Activated CD4-positive, alpha-beta memory T cell treated with anti-CD3 and anti-CD28 coated beads, Interleukin-2, amount 10 ng/mL, durations not matched to agents 7 days and 5 days (primary cell): ENCODE data around the gene DERA. TPM values are rescaled to one million over a fixed set of nuclear protein-coding genes. Genes with fewer than 3 reads are reported as not detected.

Experiments used
- CTCF ChIA-PET: fragments of 350-600 bp; sonication (Branson Sonifier 250); formaldehyde crosslinking; loops from one replicate; lab custom pipeline; 2021; ENCODE audit warnings: antibody characterized with exemption, inconsistent platforms; lab: Charles Lee
- POLR2A ChIA-PET: fragments of 350-600 bp; sonication (Branson Sonifier 250); formaldehyde crosslinking; loops from one replicate; lab custom pipeline; 2021; ENCODE audit warnings: antibody characterized with exemption; lab: Charles Lee
- DNase-seq: peaks from one replicate; pipeline ENCODE4 v3.0.0-alpha.2; 2020
- H3K27ac Mint-ChIP-seq: one replicate; pipeline ENCODE4 v1.8.0; 2021; ENCODE audit warnings: mild to moderate bottlenecking, mixed read lengths
- H3K27me3 Mint-ChIP-seq: one replicate; pipeline ENCODE4 v1.8.0; 2021; ENCODE audit warnings: mixed read lengths
- H3K36me3 Mint-ChIP-seq: one replicate; pipeline ENCODE4 v1.8.0; 2021; ENCODE audit warnings: low read depth, mixed read lengths
- H3K4me1 Mint-ChIP-seq: one replicate; pipeline ENCODE4 v1.8.0; 2021; ENCODE audit warnings: mixed read lengths
- H3K4me3 Mint-ChIP-seq: one replicate; pipeline ENCODE4 v1.8.0; 2021; ENCODE audit warnings: mild to moderate bottlenecking, mixed read lengths
- H3K9me3 Mint-ChIP-seq: one replicate; pipeline ENCODE4 v1.8.0; 2021; ENCODE audit warnings: mixed read lengths
- total RNA-seq, 2 experiments: library from RNA; stranded (reverse); gene quantifications; one replicate each; pipeline ENCODE4 v1.2.3, GENCODE V29; 2021

Gene DERA
- total RNA-seq, 2 experiments from 2014 or later = 21.3 to 24.4 TPM

GRCh38 chr12:15979096-15980092 lies 68.3 kb downstream of the DERA start:
- Mint-ChIP-seq H3K36me3 (peaks cover 19% of the 10 kb centered on the region), H3K4me3 (no peak overlapping the region), H3K27me3 (no peaks in the 10 kb centered on the region), H3K27ac (no peak overlapping the region), H3K4me1 (no peaks in the 10 kb centered on the region), H3K9me3 (no peaks in the 10 kb centered on the region)
- ChIA-PET POLR2A (no interaction called here), CTCF (no interaction called here)
- DNase-seq = no peak

- POLR2A ChIA-PET = no interaction called here
- H3K4me3 Mint-ChIP-seq = no peak overlapping the region
- peaks cover 27% of the 10 kb centered on the region for H3K36me3 Mint-ChIP-seq
- CTCF ChIA-PET = no interaction called here
- H3K27ac Mint-ChIP-seq = no peak overlapping the region
- no peaks in the 10 kb centered on the region for H3K9me3 Mint-ChIP-seq
- DNase-seq = no peak
- peaks cover 9% of the 10 kb centered on the region for H3K4me1 Mint-ChIP-seq
- H3K27me3 Mint-ChIP-seq = no peaks in the 10 kb centered on the region
Observed at GRCh38 chr12:15982071-15982470, 70.9 kb downstream of the DERA start.

- Mint-ChIP-seq H3K27me3 (no peaks in the 10 kb centered on the region), H3K4me3 (no peak overlapping the region), H3K27ac (no peak overlapping the region), H3K4me1 (peaks cover 9% of the 10 kb centered on the region), H3K9me3 (no peaks in the 10 kb centered on the region), H3K36me3 (peaks cover 29% of the 10 kb centered on the region)
- POLR2A ChIA-PET = no interaction called here
- CTCF ChIA-PET = interaction anchor here (0.8 kb wide), 1 partner anchor 9 kb away, joined by 3 read pairs; no protein-coding TSS in a partner anchor
- DNase-seq = no peak
Observed at GRCh38 chr12:15982471-15982870, 71.3 kb downstream of the DERA start.

- ChIA-PET POLR2A (no interaction called here), CTCF (interaction anchor here (0.8 kb wide), 1 partner anchor 9 kb away, joined by 3 read pairs; no protein-coding TSS in a partner anchor)
- DNase-seq = no peak
- Mint-ChIP-seq H3K27ac (no peak overlapping the region), H3K9me3 (no peaks in the 10 kb centered on the region), H3K27me3 (no peaks in the 10 kb centered on the region), H3K4me1 (peaks cover 9% of the 10 kb centered on the region), H3K4me3 (no peak overlapping the region), H3K36me3 (peaks cover 28% of the 10 kb centered on the region)
Observed at GRCh38 chr12:15982921-15983320, 71.8 kb downstream of the DERA start.

GRCh38 chr12:15984097-15984800 lies 73.1 kb downstream of the DERA start:
- POLR2A ChIA-PET = no interaction called here
- Mint-ChIP-seq H3K4me3 (no peak overlapping the region), H3K27me3 (no peaks in the 10 kb centered on the region), H3K36me3 (peaks cover 34% of the 10 kb centered on the region), H3K4me1 (peaks cover 9% of the 10 kb centered on the region), H3K27ac (no peak overlapping the region), H3K9me3 (no peaks in the 10 kb centered on the region)
- CTCF ChIA-PET = no interaction called here
- no peak for DNase-seq

GRCh38 chr12:15984963-15985362 lies 73.8 kb downstream of the DERA start:
- Mint-ChIP-seq H3K4me1 (peaks cover 9% of the 10 kb centered on the region), H3K27ac (no peak overlapping the region), H3K27me3 (no peaks in the 10 kb centered on the region), H3K36me3 (peaks cover 37% of the 10 kb centered on the region), H3K9me3 (no peaks in the 10 kb centered on the region), H3K4me3 (no peak overlapping the region)
- no peak for DNase-seq
- ChIA-PET POLR2A (no interaction called here), CTCF (no interaction called here)

GRCh38 chr12:15987696-15988095 lies 76.6 kb downstream of the DERA start:
- peaks cover 51% of the 10 kb centered on the region for H3K36me3 Mint-ChIP-seq
- POLR2A ChIA-PET = no interaction called here
- no peak for DNase-seq

GRCh38 chr12:15988983-15989755 lies 78.0 kb downstream of the DERA start:
- Mint-ChIP-seq H3K27me3 (no peaks in the 10 kb centered on the region), H3K27ac (no peak overlapping the region), H3K4me1 (peaks cover 9% of the 10 kb centered on the region), H3K36me3 (peaks cover 50% of the 10 kb centered on the region), H3K9me3 (no peaks in the 10 kb centered on the region), H3K4me3 (no peak overlapping the region)
- ChIA-PET POLR2A (no interaction called here), CTCF (no interaction called here)
- DNase-seq = no peak

More at GRCh38 chr12:15987696-15988095, 76.6 kb downstream of the DERA start:
- H3K27me3 Mint-ChIP-seq = no peaks in the 10 kb centered on the region
- H3K27ac Mint-ChIP-seq = no peak overlapping the region
- no peak overlapping the region for H3K4me3 Mint-ChIP-seq
- H3K4me1 Mint-ChIP-seq = peaks cover 9% of the 10 kb centered on the region
- no peaks in the 10 kb centered on the region for H3K9me3 Mint-ChIP-seq
- CTCF ChIA-PET = no interaction called here

- ChIA-PET POLR2A (no interaction called here), CTCF (no interaction called here)
- peaks cover 11% of the 10 kb centered on the region for H3K36me3 Mint-ChIP-seq
- no peak for DNase-seq
- no peaks in the 10 kb centered on the region for H3K9me3 Mint-ChIP-seq
- no peak overlapping the region for H3K27ac Mint-ChIP-seq
- H3K27me3 Mint-ChIP-seq = no peaks in the 10 kb centered on the region
- H3K4me3 Mint-ChIP-seq = no peak overlapping the region
- no peaks in the 10 kb centered on the region for H3K4me1 Mint-ChIP-seq
Observed at GRCh38 chr12:15995801-15996200, 84.7 kb downstream of the DERA start.

- POLR2A ChIA-PET = no interaction called here
- H3K27me3 Mint-ChIP-seq = no peaks in the 10 kb centered on the region
Observed at GRCh38 chr12:15996254-15996653, 85.1 kb downstream of the DERA start.

GRCh38 chr12:15996948-15997347 lies 85.8 kb downstream of the DERA start:
- ChIA-PET CTCF (no interaction called here), POLR2A (no interaction called here)
- H3K27me3 Mint-ChIP-seq = no peaks in the 10 kb centered on the region
- peaks cover 6% of the 10 kb centered on the region for H3K36me3 Mint-ChIP-seq
- H3K4me3 Mint-ChIP-seq = no peak overlapping the region
- H3K9me3 Mint-ChIP-seq = no peaks in the 10 kb centered on the region
- H3K4me1 Mint-ChIP-seq = no peaks in the 10 kb centered on the region
- H3K27ac Mint-ChIP-seq = no peak overlapping the region
- no peak for DNase-seq

More at GRCh38 chr12:15996254-15996653, 85.1 kb downstream of the DERA start:
- H3K27ac Mint-ChIP-seq = no peak overlapping the region
- H3K36me3 Mint-ChIP-seq = peaks cover 6% of the 10 kb centered on the region
- H3K9me3 Mint-ChIP-seq = no peaks in the 10 kb centered on the region
- no peaks in the 10 kb centered on the region for H3K4me1 Mint-ChIP-seq
- CTCF ChIA-PET = no interaction called here
- no peak for DNase-seq
- H3K4me3 Mint-ChIP-seq = no peak overlapping the region

- Mint-ChIP-seq H3K4me1 (no peaks in the 10 kb centered on the region), H3K27me3 (no peaks in the 10 kb centered on the region), H3K27ac (no peak overlapping the region), H3K9me3 (no peaks in the 10 kb centered on the region), H3K36me3 (no peaks in the 10 kb centered on the region), H3K4me3 (no peak overlapping the region)
- POLR2A ChIA-PET = no interaction called here
- CTCF ChIA-PET = no interaction called here
- DNase-seq = no peak
Observed at GRCh38 chr12:15997910-15998309, 86.8 kb downstream of the DERA start.

- H3K9me3 Mint-ChIP-seq = no peaks in the 10 kb centered on the region
Observed at GRCh38 chr12:16002880-16003279, 91.7 kb downstream of the DERA start.

More at GRCh38 chr12:16002880-16003279, 91.7 kb downstream of the DERA start:
- no peaks in the 10 kb centered on the region for H3K4me1 Mint-ChIP-seq
- CTCF ChIA-PET = no interaction called here
- no peak for DNase-seq
- peaks cover 8% of the 10 kb centered on the region for H3K36me3 Mint-ChIP-seq
- H3K27me3 Mint-ChIP-seq = no peaks in the 10 kb centered on the region
- POLR2A ChIA-PET = no interaction called here
- H3K27ac Mint-ChIP-seq = no peak overlapping the region
- H3K4me3 Mint-ChIP-seq = no peak overlapping the region
